AG09309 (cell line): ENCODE measurements around the gene AP5Z1.

ENCODE experiments used
- DNase-seq: peaks from one replicate; pipeline ENCODE4 v3.0.0-alpha.2; 2010; ENCODE audit warnings: low read depth
- H3K4me3 ChIP-seq: 2 replicates; pipeline ENCODE4 v1.5.1; 2011; ENCODE audit warnings: mild to moderate bottlenecking, low read depth, low read length, moderate library complexity; ENCODE audit not compliant: control insufficient read depth
- TF ChIP-seq, protein P1 (sequence below): IDR thresholded peaks from 2 replicates; pipeline ENCODE4 v1.5.1; 2011; ENCODE audit warnings: mild to moderate bottlenecking, low read depth, low read length, inconsistent platforms; ENCODE audit not compliant: insufficient read depth, control insufficient read depth; ENCODE audit errors: missing control alignments

AP5Z1 gene

DNA sequence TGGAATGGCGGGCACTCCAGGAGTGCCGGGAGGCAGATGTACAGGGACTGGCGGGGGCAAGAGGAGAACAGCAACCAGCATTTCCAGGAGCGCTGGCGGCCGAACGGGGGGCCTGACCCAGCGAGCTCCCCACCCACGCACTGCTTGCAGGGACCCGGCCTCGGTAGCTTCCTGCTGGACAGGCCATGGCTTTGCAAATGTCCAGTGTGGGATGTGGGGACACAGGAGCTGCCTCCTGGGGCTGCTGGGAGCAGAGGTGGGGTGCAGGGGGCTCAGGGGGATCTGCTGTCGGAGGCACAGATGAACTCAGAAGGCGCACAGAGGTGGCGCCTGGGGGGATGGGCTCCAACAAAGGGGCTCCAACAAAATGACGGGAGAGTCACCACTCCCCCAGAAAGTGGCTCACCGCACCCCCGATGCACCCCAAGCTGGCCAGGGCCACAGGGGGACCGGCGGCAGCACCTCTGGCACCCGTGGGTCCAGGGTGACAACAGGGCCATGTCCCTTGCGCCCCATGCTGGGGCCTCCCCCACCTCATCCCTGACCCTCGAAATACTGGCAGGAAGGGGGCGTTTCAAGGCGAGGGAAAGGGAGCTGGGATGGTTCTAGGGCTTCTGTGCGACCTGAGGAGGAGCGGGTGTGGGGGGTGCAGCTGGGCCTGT, 41.1 kb downstream of the AP5Z1 start:
- TF ChIP-seq, protein P1, sequence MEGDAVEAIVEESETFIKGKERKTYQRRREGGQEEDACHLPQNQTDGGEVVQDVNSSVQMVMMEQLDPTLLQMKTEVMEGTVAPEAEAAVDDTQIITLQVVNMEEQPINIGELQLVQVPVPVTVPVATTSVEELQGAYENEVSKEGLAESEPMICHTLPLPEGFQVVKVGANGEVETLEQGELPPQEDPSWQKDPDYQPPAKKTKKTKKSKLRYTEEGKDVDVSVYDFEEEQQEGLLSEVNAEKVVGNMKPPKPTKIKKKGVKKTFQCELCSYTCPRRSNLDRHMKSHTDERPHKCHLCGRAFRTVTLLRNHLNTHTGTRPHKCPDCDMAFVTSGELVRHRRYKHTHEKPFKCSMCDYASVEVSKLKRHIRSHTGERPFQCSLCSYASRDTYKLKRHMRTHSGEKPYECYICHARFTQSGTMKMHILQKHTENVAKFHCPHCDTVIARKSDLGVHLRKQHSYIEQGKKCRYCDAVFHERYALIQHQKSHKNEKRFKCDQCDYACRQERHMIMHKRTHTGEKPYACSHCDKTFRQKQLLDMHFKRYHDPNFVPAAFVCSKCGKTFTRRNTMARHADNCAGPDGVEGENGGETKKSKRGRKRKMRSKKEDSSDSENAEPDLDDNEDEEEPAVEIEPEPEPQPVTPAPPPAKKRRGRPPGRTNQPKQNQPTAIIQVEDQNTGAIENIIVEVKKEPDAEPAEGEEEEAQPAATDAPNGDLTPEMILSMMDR, result no peak
- DNase-seq, result no peak
- no peak overlapping the region for H3K4me3 ChIP-seq

DNA sequence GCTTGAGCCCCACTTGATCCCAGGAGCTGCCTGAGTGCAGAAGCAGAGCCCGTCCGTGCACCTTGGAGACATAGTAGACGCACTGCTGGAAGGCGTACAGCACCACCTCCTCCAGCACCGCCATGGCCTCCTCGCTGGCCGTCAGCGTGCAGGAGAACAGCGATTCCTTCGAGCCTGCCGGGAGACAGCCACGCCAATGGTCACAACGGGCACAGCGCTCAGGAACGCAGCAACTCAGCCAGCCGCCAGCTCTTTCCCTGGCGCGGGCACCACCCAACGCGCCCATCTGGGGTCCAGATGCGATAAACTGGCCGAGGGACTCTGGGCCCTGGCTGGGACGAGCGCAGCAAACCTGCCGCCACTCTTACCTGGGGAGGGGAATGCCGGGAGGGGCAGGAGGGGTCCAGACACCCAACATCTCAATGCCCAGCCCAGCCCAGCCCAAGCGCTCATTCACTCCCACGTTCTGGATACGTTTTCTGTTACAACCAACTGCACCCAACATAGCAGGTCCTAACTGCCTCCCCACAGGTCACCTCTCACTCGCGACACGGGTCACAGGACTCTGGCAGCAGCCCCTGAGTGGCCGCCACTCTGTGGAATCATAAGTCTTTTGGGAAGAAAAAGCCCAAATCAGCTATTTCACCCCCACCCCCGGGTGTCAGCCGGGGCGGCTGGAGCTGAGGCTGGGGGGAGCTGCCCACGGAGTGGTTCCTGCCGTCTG, 41.9 kb downstream of the AP5Z1 start:
- DNase-seq, result no peak

DNA sequence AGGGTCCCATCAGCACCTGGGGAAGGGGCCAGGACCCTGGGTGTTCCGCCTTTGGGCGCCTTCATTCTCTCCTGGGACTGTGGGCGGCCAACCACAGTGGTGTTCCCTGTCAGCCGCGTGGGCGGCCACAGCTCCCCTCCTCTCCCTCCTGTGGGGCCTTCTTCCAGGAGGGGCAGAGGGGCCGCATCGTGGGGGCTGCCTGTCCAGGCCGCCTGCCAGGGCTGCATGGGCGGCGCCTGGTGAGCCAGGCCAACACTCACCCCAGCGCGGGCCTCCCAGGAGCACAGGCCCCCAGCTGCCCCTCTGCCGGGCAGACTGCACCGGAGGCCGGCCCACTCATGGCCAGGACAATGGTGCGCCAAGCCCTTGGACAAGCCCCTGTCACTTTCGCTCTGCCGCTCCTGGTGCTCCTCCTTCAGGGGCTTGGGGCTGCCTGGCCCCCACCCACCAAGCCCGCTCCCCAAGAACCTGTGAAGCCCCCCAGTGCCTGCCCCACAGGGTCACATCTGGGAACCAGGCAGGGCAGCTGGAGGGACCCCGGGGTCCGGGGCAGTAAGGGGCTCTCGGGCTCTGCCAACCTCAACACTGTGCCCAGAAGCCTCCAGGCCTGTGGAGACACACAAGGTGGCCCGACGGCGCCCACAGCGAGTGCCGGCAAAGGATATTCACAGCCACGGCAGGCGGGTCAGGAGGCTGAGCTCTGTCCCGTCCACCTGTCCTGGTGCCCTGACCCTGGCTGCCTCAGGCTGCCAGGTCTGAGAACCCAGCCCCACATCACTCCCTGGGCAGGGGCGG, 42.8 kb downstream of the AP5Z1 start:
- TF ChIP-seq, protein P1, result no peak
- DNase-seq, result no peak
- H3K4me3 ChIP-seq, result no peak overlapping the region

More for the DNA sequence above, 41.9 kb downstream of the AP5Z1 start:
- no peak overlapping the region for H3K4me3 ChIP-seq
- TF ChIP-seq, protein P1, result no peak

DNA sequence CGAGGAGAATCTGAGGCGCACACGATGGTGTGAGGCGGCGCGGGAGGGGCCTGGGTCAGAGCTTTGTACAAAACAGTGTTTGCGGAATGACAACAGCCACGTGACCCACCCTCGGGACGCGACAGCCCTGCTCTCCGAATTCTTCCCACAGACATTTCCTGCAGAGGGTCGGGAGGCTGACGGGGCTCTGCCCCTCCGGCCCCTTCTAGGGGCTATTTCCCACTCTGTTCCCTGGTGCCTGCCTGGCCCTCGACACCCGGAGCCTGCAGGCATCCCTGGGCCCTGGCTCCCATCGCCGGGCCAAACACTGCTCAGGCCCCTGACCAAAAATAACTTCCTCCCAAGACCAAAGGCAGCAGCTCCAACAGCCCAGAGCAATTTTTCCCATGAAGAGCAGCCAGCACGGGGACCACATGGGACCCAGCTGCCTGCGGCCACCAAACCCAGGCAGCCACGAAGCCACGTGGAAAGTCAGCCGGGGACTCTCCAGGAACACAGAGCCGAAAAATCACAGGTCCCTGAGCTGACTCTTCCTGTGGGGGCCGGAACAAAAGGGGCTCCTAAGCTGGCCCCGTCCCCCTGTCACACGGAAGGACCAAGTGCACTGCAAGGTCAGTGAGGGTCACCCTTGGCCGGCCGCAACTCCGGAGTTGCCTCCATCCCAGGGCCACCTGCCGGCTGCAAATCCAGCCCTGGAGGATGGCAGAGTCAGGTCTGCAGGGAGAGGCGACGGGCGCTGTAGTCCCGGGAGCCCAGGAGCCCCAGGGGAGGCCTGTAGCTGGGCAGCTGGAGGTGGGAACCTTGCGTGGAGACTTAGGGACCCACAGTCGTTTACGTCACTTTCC, 44.4 kb downstream of the AP5Z1 start:
- DNase-seq, result no peak
- no peak overlapping the region for H3K4me3 ChIP-seq
- TF ChIP-seq, protein P1, result no peak

DNA sequence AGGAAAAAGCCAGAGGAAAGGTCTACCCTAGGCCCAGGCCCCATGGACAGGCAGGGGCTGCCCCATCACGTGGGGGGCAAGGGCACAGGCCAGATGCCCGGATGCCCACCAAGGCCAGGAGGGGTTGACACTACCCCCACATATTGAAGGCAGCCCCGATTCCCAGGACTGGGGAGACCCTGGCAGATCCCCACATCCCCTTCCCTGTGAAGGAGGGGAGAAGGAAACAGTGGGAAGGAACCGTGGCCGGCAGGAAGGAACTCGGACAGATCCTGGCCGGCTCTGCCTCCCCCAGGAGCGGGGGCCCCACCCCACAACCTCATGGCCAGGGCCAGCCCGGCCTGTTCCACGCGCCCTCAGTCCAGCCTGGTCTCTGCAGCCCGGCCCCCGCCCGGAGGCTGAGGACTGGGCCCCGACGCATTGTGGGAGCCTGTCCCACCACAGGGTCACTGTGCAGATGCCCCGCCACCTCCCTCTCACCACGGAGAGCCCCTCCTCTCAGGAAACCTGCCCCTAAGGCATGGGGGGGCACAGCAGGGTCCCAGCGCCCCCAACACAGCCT, 45.1 kb downstream of the AP5Z1 start:
- TF ChIP-seq, protein P1, result no peak
- no peak for DNase-seq
- no peak overlapping the region for H3K4me3 ChIP-seq
